WTC11 (cell line): Measurements from ENCODE around the gene NDOR1. TPM values are rescaled to one million over a fixed set of nuclear protein-coding genes. Genes with fewer than 3 reads are reported as not detected.

ENCODE experiments used
- ATAC-seq: fragments of 200-7000 bp; cut with Tn5 transposase; 2 replicates; pipeline ENCODE4 v1.10.0; 2021; ENCODE audit warnings: mild to moderate bottlenecking, moderate library complexity
- CTCF ChIA-PET: fragments of 300-600 bp; sonication (Branson Sonifier 250); formaldehyde crosslinking; loops from one replicate; lab custom pipeline; 2021; ENCODE audit warnings: antibody characterized with exemption; lab: Charles Lee
- POLR2A ChIA-PET: fragments of 350-600 bp; sonication (Branson Sonifier 250); formaldehyde crosslinking; loops from one replicate; lab custom pipeline; 2021; ENCODE audit warnings: antibody characterized with exemption; lab: Charles Lee
- DNase-seq: peaks from one replicate; pipeline ENCODE4 v3.0.0; 2021; ENCODE audit warnings: low spot score
- H3K27ac Mint-ChIP-seq: 2 replicates; pipeline ENCODE4 v1.8.0; 2021; ENCODE audit warnings: mixed read lengths
- H3K27me3 Mint-ChIP-seq: 2 replicates; pipeline ENCODE4 v1.8.0; 2021; ENCODE audit warnings: low read depth, mild to moderate bottlenecking, moderate library complexity, mixed read lengths
- H3K36me3 Mint-ChIP-seq: 2 replicates; pipeline ENCODE4 v1.8.0; 2021; ENCODE audit warnings: mixed read lengths
- H3K4me1 Mint-ChIP-seq: 2 replicates; pipeline ENCODE4 v1.8.0; 2022; ENCODE audit warnings: mixed read lengths
- H3K4me3 Mint-ChIP-seq: 2 replicates; pipeline ENCODE4 v1.8.0; 2021; ENCODE audit warnings: mild to moderate bottlenecking, moderate library complexity, mixed read lengths
- H3K9me3 Mint-ChIP-seq: 2 replicates; pipeline ENCODE4 v1.8.0; 2021; ENCODE audit warnings: mixed read lengths
- AFF4 ChIP-seq: sonication (generic); formaldehyde crosslinking; IDR thresholded peaks from 2 replicates; pipeline ENCODE4 v1.8.1; 2023; ENCODE audit warnings: mild to moderate bottlenecking, missing genetic modification reagents, borderline replicate concordance
- ARID4B ChIP-seq: sonication (generic); formaldehyde crosslinking; IDR thresholded peaks from 2 replicates; pipeline ENCODE4 v1.8.0; 2023; ENCODE audit warnings: missing genetic modification reagents, mild to moderate bottlenecking, borderline replicate concordance
- E2F4 ChIP-seq: sonication (generic); formaldehyde crosslinking; IDR thresholded peaks from 2 replicates; pipeline ENCODE4 v1.8.1; 2022; ENCODE audit warnings: low read depth, mild to moderate bottlenecking, moderate library complexity, missing genetic modification reagents, borderline replicate concordance
- E2F5 ChIP-seq: sonication (generic); formaldehyde crosslinking; IDR thresholded peaks from 2 replicates; pipeline ENCODE4 v1.8.1; 2022; ENCODE audit warnings: mild to moderate bottlenecking, moderate library complexity, missing genetic modification reagents
- ESRRA ChIP-seq: sonication (generic); formaldehyde crosslinking; IDR thresholded peaks from 2 replicates; pipeline ENCODE4 v1.8.1; 2022; ENCODE audit warnings: mild to moderate bottlenecking, missing genetic modification reagents, borderline replicate concordance
- ETV6 ChIP-seq: sonication (generic); formaldehyde crosslinking; IDR thresholded peaks from 2 replicates; pipeline ENCODE4 v1.8.1; 2022; ENCODE audit warnings: mild to moderate bottlenecking, missing genetic modification reagents
- HMGA2 ChIP-seq: fragments of 250-450 bp; sonication (Bioruptor Pico); IDR thresholded peaks from 2 replicates; pipeline ENCODE4 v1.4.0; 2021; ENCODE audit warnings: mild to moderate bottlenecking, moderate library complexity
- IRF1 ChIP-seq: sonication (generic); formaldehyde crosslinking; IDR thresholded peaks from 2 replicates; pipeline ENCODE4 v1.8.0; 2023; ENCODE audit warnings: missing genetic modification reagents
- IRF2 ChIP-seq: sonication (generic); formaldehyde crosslinking; IDR thresholded peaks from 2 replicates; pipeline ENCODE4 v1.8.0; 2022; ENCODE audit warnings: low read depth, missing genetic modification reagents, borderline replicate concordance
- JUN ChIP-seq: sonication (generic); formaldehyde crosslinking; IDR thresholded peaks from 2 replicates; pipeline ENCODE4 v1.8.0; 2023; ENCODE audit warnings: mild to moderate bottlenecking, missing genetic modification reagents
- KAT7 ChIP-seq: sonication (generic); formaldehyde crosslinking; IDR thresholded peaks from 2 replicates; pipeline ENCODE4 v1.8.1; 2023; ENCODE audit warnings: missing genetic modification reagents, mild to moderate bottlenecking, borderline replicate concordance
- MAX ChIP-seq: sonication (generic); formaldehyde crosslinking; IDR thresholded peaks from 2 replicates; pipeline ENCODE4 v1.8.0; 2022; ENCODE audit warnings: mild to moderate bottlenecking, missing genetic modification reagents
- MYBL2 ChIP-seq: sonication (generic); formaldehyde crosslinking; IDR thresholded peaks from 2 replicates; pipeline ENCODE4 v1.8.1; 2023; ENCODE audit warnings: mild to moderate bottlenecking, moderate library complexity, missing genetic modification reagents
- RELA ChIP-seq: sonication (generic); formaldehyde crosslinking; IDR thresholded peaks from 2 replicates; pipeline ENCODE4 v1.8.1; 2022; ENCODE audit warnings: missing genetic modification reagents, mild to moderate bottlenecking, borderline replicate concordance
- RORB ChIP-seq: fragments of 250-450 bp; sonication (Bioruptor Pico); IDR thresholded peaks from 2 replicates; pipeline ENCODE4 v1.9.0; 2021; ENCODE audit warnings: mild to moderate bottlenecking
- SP1 ChIP-seq: sonication (generic); formaldehyde crosslinking; conservative IDR thresholded peaks from 2 replicates; pipeline ENCODE4 v1.8.1; 2022; ENCODE audit warnings: missing genetic modification reagents
- USF1 ChIP-seq: sonication (generic); formaldehyde crosslinking; IDR thresholded peaks from 2 replicates; pipeline ENCODE4 v1.8.0; 2022; ENCODE audit warnings: mild to moderate bottlenecking, missing genetic modification reagents
- ZBTB43 ChIP-seq: sonication (generic); formaldehyde crosslinking; IDR thresholded peaks from 2 replicates; pipeline ENCODE4 v1.8.1; 2023; ENCODE audit warnings: mild to moderate bottlenecking, missing genetic modification reagents
- total RNA-seq: library from RNA; stranded (reverse); gene quantifications from 3 replicates; pipeline ENCODE4 v1.2.3, GENCODE V29; 2021

Gene NDOR1
- total RNA-seq, 1 experiment from 2014 or later, result 49.0 TPM

GRCh38 chr9:137161558-137162486 lies 43.7 kb upstream of the NDOR1 start (continued):
- TF ChIP-seq ESRRA (CRISPR knock-in tag) (no peak), JUN (CRISPR knock-in tag) (no peak), RORB (no peak), SP1 (CRISPR knock-in tag) (no peak; the same call in 1 of the 2 replicates)

- peaks cover 85% of the 10 kb centered on the region for H3K27me3 Mint-ChIP-seq
- TF ChIP-seq IRF1 (CRISPR knock-in tag) (no peak), IRF2 (no peak), MAX (CRISPR knock-in tag) (peak; percentile 15; the same call in 1 of the 2 replicates), E2F5 (CRISPR knock-in tag) (0 out of 2 replicates have a peak, but pooled peaks have one; percentile 24), ZBTB43 (CRISPR knock-in tag) (no peak), KAT7 (CRISPR knock-in tag) (no peak), E2F4 (CRISPR knock-in tag) (no peak), ARID4B (CRISPR knock-in tag) (no peak), MYBL2 (CRISPR knock-in tag) (no peak), HMGA2 (CRISPR knock-in tag) (no peak), ESRRA (CRISPR knock-in tag) (no peak), ETV6 (peak; percentile 42; the same call in 1 of the 2 replicates), USF1 (CRISPR knock-in tag) (0 out of 2 replicates have a peak, but pooled peaks have one; percentile 12), AFF4 (CRISPR knock-in tag) (no peak), RELA (CRISPR knock-in tag) (no peak)
Measured at GRCh38 chr9:137162505-137163364, 42.8 kb upstream of the NDOR1 start.

More at GRCh38 chr9:137162505-137163364, 42.8 kb upstream of the NDOR1 start:
- CTCF ChIA-PET, result interaction anchor here (0.6 to 3.7 kb wide), 19 partner anchors 13 to 400 kb away, joined by 3 to 40 read pairs (median 4); partner anchors contain the start of genes CYSRT1, NPDC1, RNF208 and RNF224
- H3K4me1 Mint-ChIP-seq, result no peaks in the 10 kb centered on the region
- DNase-seq, result peak; percentile 59
- peak; percentile 12 for ATAC-seq
- no peak overlapping the region for H3K27ac Mint-ChIP-seq
- H3K9me3 Mint-ChIP-seq, result no peaks in the 10 kb centered on the region
- no peaks in the 10 kb centered on the region for H3K36me3 Mint-ChIP-seq
- POLR2A ChIA-PET, result interaction anchor here (0.8 to 1.4 kb wide), 2 partner anchors 12 to 78 kb away, joined by 3 to 6 read pairs; partner anchors contain the start of gene TUBB4B
- peak overlapping the region; percentile 62 for H3K4me3 Mint-ChIP-seq
